Measurements from ENCODE around the gene ERC1.

Gene ERC1

DNA sequence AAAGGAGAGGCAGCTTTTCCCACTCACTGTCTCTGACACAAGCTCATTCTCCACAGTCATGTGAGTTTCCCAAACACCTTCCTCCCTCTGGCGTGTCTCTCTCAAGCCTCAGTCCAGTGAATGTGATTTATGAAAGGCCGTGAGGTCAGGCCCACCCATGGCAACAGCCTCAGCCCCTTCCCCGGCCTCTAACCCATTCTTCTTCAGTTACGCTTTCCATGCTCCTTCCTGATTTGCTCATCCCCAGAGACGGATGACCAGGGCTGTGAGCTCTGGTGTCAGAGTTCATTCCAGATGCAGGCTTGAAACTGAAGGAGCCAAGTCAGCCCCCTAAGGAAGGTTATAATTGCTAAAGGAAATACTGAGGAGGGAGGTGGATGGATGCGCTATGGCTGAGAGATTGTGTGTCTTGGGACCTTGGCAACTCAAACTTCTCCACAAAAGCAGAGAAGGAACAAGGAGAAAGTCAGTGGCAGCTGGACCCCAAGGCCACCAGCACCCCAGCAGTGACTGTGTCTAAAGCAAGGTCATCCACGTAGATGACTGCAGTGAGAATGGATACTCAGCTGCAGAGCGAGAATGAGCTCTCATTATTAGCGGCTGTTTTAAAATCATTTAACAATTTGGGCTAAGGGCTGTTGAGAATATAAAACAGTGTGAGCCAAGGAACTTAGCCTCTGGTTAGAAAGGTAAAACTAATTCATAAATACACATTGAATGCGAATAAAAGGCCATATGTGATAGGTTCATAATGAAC lies 519.2 kb downstream of the ERC1 start:
- DNase-seq (ENCODE audit: low read depth), result no peak

DNA sequence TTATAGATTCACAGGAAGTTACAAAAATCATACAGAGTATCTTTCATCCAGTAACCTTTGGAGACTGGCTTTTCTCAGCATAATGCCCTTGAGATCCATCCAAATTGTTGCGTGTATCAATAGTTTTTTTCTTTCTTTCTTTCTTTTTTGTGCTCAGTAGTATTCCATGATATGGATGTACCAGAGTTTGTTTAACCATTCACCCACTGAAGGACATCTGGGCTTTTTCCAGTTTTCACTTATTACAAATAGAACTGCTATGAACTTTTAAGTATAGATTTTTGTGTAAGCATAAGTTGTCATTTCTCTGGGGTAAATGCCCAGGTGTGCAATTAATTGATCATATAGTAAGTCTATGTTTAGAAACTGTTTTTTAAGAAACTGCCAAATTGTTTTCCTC lies 524.0 kb downstream of the ERC1 start:
- no peak for DNase-seq (ENCODE audit: low read depth)

GRCh38 chr12:1515428-1515827 lies 524.4 kb downstream of the ERC1 start:
- no peak for DNase-seq (ENCODE audit: low read depth)

DNA sequence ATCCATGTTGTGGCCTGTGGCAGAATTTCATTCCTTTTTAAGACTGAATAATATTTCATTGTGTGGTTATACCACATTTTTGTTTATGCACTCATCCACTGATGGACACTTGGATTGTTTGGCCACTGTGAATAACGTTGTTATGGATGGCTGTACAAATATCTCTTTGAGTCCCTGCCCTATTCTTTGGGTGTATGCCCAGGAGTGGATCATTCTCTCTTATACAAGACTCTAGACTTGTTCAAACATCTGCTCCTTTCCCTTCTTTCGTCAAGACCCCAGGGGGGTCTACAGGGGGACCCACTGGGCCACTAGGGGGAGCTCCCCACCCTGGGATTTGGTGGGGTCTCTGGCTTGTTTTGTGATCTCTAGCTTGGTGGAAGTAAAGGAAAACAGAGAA lies 526.0 kb downstream of the ERC1 start:
- DNase-seq (ENCODE audit: low read depth), result no peak

- no peak for DNase-seq (ENCODE audit: low read depth)
Measured at GRCh38 chr12:1517734-1518525, 526.9 kb downstream of the ERC1 start.

- DNase-seq (ENCODE audit: low read depth), result peak; percentile 82
Measured at GRCh38 chr12:1518591-1519516, 527.8 kb downstream of the ERC1 start.

DNA sequence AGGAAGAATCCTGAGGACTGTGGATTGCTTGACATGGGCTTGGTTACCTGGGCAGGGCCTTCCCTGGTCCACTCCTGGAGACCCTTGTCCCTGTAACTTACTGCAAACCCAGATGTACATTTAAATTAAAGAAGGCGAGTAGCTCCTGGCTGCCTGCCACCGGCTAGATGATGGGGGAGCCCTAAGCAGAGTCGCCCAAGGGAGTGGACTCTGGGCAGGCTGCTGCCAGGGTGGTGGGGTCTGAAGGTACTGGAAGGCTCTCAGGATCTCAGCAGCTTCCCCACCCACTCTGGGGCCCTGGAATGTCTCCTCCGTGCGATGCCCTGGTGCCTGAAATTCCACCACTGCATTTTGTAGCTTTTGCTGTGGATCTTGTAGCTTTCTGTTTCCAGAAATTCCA lies 528.6 kb downstream of the ERC1 start:
- DNase-seq (ENCODE audit: low read depth), result no peak

DNA sequence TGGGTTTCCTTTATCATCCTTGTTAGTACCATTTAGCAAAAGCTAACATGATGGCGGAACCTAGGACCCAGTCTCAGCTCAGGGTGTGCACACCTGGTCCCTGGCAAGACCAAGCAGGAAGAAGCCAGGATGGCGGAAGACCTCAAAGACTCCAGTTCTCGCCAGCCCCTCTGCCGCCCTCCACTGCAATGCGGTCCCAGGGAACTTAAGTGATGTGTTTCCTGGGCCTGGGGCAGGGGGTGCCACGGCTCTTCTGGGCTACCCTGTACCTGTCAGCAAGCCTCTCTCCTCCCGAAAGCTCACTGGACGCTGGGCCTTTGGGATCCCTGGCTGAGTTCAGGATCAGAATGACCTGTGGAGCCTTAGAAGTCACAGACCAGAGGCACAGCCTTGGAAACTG lies 532.0 kb downstream of the ERC1 start:
- no peak for DNase-seq (ENCODE audit: low read depth)

- no peak for DNase-seq (ENCODE audit: low read depth)
Measured at GRCh38 chr12:1523558-1524050, 532.6 kb downstream of the ERC1 start.

- no peak for DNase-seq (ENCODE audit: low read depth)
Measured at GRCh38 chr12:1525858-1526257, 534.8 kb downstream of the ERC1 start.

- peak; percentile 64 for DNase-seq (ENCODE audit: low read depth)
Measured at GRCh38 chr12:1527789-1528188, 536.8 kb downstream of the ERC1 start.

GRCh38 chr12:1528791-1529190 lies 537.8 kb downstream of the ERC1 start:
- no peak for DNase-seq (ENCODE audit: low read depth)

GRCh38 chr12:1529228-1529861 lies 538.3 kb downstream of the ERC1 start:
- DNase-seq (ENCODE audit: low read depth), result no peak

- no peak for DNase-seq (ENCODE audit: low read depth)
Measured at GRCh38 chr12:1529862-1530591, 539.0 kb downstream of the ERC1 start.

- no peak for DNase-seq (ENCODE audit: low read depth)
Measured at GRCh38 chr12:1530592-1531152, 539.6 kb downstream of the ERC1 start.

- DNase-seq (ENCODE audit: low read depth), result no peak
Measured at GRCh38 chr12:1531153-1531653, 540.2 kb downstream of the ERC1 start.

GRCh38 chr12:1531654-1532374 lies 540.8 kb downstream of the ERC1 start:
- no peak for DNase-seq (ENCODE audit: low read depth)

- no peak for DNase-seq (ENCODE audit: low read depth)
Measured at GRCh38 chr12:1532375-1533165, 541.5 kb downstream of the ERC1 start.

DNA sequence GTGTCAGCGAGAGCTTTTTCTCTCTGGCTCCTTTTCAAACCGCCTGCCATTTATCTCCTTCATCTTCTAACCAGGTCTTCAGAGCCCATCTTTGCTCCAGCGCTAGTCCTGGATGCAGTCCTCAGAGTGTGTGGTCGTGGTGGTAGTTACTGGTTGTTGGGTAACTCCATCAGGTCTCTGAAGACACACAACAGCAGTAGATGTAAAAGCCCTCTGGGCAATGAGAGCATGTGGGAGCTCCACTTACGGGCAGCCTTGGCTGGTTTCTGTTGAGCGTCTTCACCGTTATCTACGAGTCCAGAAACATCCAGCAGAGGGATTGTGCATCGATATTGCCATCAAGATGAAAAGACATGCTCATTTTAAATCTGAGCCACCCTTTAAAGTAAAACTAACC lies 542.2 kb downstream of the ERC1 start:
- DNase-seq (ENCODE audit: low read depth), result no peak

All from HS-27A (cell line).